SK-N-SH treated with all-trans-retinoic acid at 6 μM for 48 hours (cell line): ENCODE results near the gene RSKR.

ENCODE experiments used
- ATAC-seq: fragments of 200-7000 bp; cut with Tn5 transposase; 3 replicates; pipeline ENCODE4 v1.9.1; 2020; ENCODE audit warnings: mild to moderate bottlenecking, moderate library complexity
- ARNTL ChIP-seq: fragments of 450-650 bp; formaldehyde crosslinking; IDR thresholded peaks from 2 replicates; pipeline ENCODE4 v1.5.0; 2020; ENCODE audit warnings: low read depth, mild to moderate bottlenecking, moderate library complexity, borderline replicate concordance
- BACH2 ChIP-seq: fragments of 250-450 bp; sonication (Bioruptor Pico); IDR thresholded peaks from 2 replicates; pipeline ENCODE4 v1.9.0; 2021; ENCODE audit warnings: mild to moderate bottlenecking, borderline replicate concordance
- CREB5 ChIP-seq: fragments of 250-450 bp; sonication (Bioruptor Pico); IDR thresholded peaks from 2 replicates; pipeline ENCODE4 v1.5.1; 2020; ENCODE audit warnings: low read depth, mild to moderate bottlenecking, moderate library complexity
- CSDC2 ChIP-seq: fragments of 250-450 bp; sonication (Bioruptor Pico); IDR thresholded peaks from 2 replicates; pipeline ENCODE4 v1.5.0; 2020; ENCODE audit warnings: mild to moderate bottlenecking, moderate library complexity
- CSRNP3 ChIP-seq: fragments of 250-450 bp; sonication (Bioruptor Pico); IDR thresholded peaks from 2 replicates; pipeline ENCODE4 v1.5.1; 2021; ENCODE audit warnings: mild to moderate bottlenecking, moderate library complexity
- ESRRG ChIP-seq: fragments of 250-450 bp; sonication (Bioruptor Pico); IDR thresholded peaks from 2 replicates; pipeline ENCODE4 v1.6.1; 2021; ENCODE audit warnings: mild to moderate bottlenecking
- GLIS3 ChIP-seq: fragments of 250-450 bp; sonication (Bioruptor Pico); IDR thresholded peaks from 2 replicates; pipeline ENCODE4 v1.5.0; 2020; ENCODE audit warnings: mild to moderate bottlenecking, moderate library complexity
- ISL1 ChIP-seq: fragments of 250-450 bp; sonication (Bioruptor Pico); IDR thresholded peaks from 2 replicates; pipeline ENCODE4 v2.1.2; 2022; ENCODE audit warnings: mild to moderate bottlenecking, moderate library complexity
- OSR1 ChIP-seq: fragments of 250-450 bp; sonication (Bioruptor Pico); IDR thresholded peaks from 2 replicates; pipeline ENCODE4 v1.8.0; 2022; ENCODE audit warnings: moderate library complexity, mild to moderate bottlenecking, inconsistent platforms
- PATZ1 ChIP-seq: fragments of 250-450 bp; sonication (Bioruptor Pico); IDR thresholded peaks from 2 replicates; pipeline ENCODE4 v1.8.0; 2020; ENCODE audit warnings: mild to moderate bottlenecking, moderate library complexity, borderline replicate concordance
- POU6F1 ChIP-seq: fragments of 250-450 bp; sonication (Bioruptor Pico); IDR thresholded peaks from 2 replicates; pipeline ENCODE4 v1.8.0; 2021; ENCODE audit warnings: low read depth, mild to moderate bottlenecking, moderate library complexity, borderline replicate concordance
- PPARA ChIP-seq: fragments of 250-450 bp; sonication (Bioruptor Pico); IDR thresholded peaks from 2 replicates; pipeline ENCODE4 v1.5.0; 2020; ENCODE audit warnings: mild to moderate bottlenecking, borderline replicate concordance
- RARB ChIP-seq: fragments of 250-450 bp; sonication (Bioruptor Pico); IDR thresholded peaks from 2 replicates; pipeline ENCODE4 v1.8.0; 2021; ENCODE audit warnings: mild to moderate bottlenecking, moderate library complexity
- SNAI2 ChIP-seq: fragments of 250-450 bp; sonication (Bioruptor Pico); IDR thresholded peaks from 2 replicates; pipeline ENCODE4 v1.5.0; 2020; ENCODE audit warnings: mild to moderate bottlenecking, moderate library complexity
- TCF4 ChIP-seq: fragments of 250-450 bp; sonication (Bioruptor Pico); IDR thresholded peaks from 2 replicates; pipeline ENCODE4 v1.8.0; 2021; ENCODE audit warnings: mild to moderate bottlenecking, moderate library complexity, borderline replicate concordance
- TOX ChIP-seq: fragments of 250-450 bp; sonication (Bioruptor Pico); IDR thresholded peaks from 2 replicates; pipeline ENCODE4 v1.8.0; 2021; ENCODE audit warnings: mild to moderate bottlenecking, moderate library complexity, borderline replicate concordance
- ZC3H10 ChIP-seq: fragments of 250-450 bp; sonication (Bioruptor Pico); IDR thresholded peaks from 2 replicates; pipeline ENCODE4 v1.5.1; 2021; ENCODE audit warnings: mild to moderate bottlenecking, moderate library complexity
- ZFP3 ChIP-seq: fragments of 250-450 bp; sonication (Bioruptor Pico); IDR thresholded peaks from 2 replicates; pipeline ENCODE4 v1.5.0; 2020; ENCODE audit warnings: mild to moderate bottlenecking, moderate library complexity
- ZFP30 ChIP-seq: fragments of 450-650 bp; formaldehyde crosslinking; IDR thresholded peaks from 2 replicates; pipeline ENCODE4 v1.5.0; 2022; ENCODE audit warnings: mild to moderate bottlenecking, moderate library complexity
- ZNF565 ChIP-seq: fragments of 450-650 bp; formaldehyde crosslinking; conservative IDR thresholded peaks from 2 replicates; pipeline ENCODE4 v1.5.0; 2020; ENCODE audit warnings: low read depth, mild to moderate bottlenecking, moderate library complexity
- ZNF70 ChIP-seq: fragments of 450-650 bp; formaldehyde crosslinking; IDR thresholded peaks from 2 replicates; pipeline ENCODE4 v1.5.0; 2020; ENCODE audit warnings: mild to moderate bottlenecking, moderate library complexity

The RSKR gene

GRCh38 chr17:28623696-28624095, 9.7 kb upstream of the RSKR start:
- no peak for ATAC-seq
- no peak for TF ChIP-seq TCF4
- no peak for TF ChIP-seq ZNF70 (CRISPR knock-in tag)
- no peak for TF ChIP-seq ESRRG (CRISPR knock-in tag)
- TF ChIP-seq CSRNP3 (CRISPR knock-in tag): no peak
- no peak for TF ChIP-seq ZFP3 (CRISPR knock-in tag)
- TF ChIP-seq ISL1: no peak
- no peak for TF ChIP-seq BACH2 (CRISPR knock-in tag)
- TF ChIP-seq SNAI2 (CRISPR knock-in tag): no peak
- no peak for TF ChIP-seq ZFP30
- TF ChIP-seq PATZ1 (CRISPR knock-in tag): no peak
- no peak for TF ChIP-seq PPARA
- TF ChIP-seq, all 23 proteins: peak for 0

GRCh38 chr17:28622186-28622585, 8.2 kb upstream of the RSKR start:
- TF ChIP-seq ZNF565 (CRISPR knock-in tag): no peak
- TF ChIP-seq CREB5: no peak
- TF ChIP-seq ZC3H10: no peak
- no peak for TF ChIP-seq ESRRG (CRISPR knock-in tag)
- no peak for TF ChIP-seq ZFP30
- TF ChIP-seq TOX (CRISPR knock-in tag): no peak
- TF ChIP-seq SNAI2 (CRISPR knock-in tag): no peak
- no peak for TF ChIP-seq ZNF70 (CRISPR knock-in tag)
- TF ChIP-seq, all 23 proteins: peak for 0

GRCh38 chr17:28620010-28620409, 6.0 kb upstream of the RSKR start:
- TF ChIP-seq ZNF565 (CRISPR knock-in tag) (no peak), CREB5 (no peak)
- ATAC-seq: no peak

More at GRCh38 chr17:28622186-28622585, 8.2 kb upstream of the RSKR start:
- ATAC-seq: no peak

- no peak for ATAC-seq
- TF ChIP-seq ZFP3 (CRISPR knock-in tag) (no peak), SNAI2 (CRISPR knock-in tag) (no peak), TOX (CRISPR knock-in tag) (no peak), CSDC2 (no peak), GLIS3 (CRISPR knock-in tag) (no peak), ZC3H10 (no peak), PATZ1 (CRISPR knock-in tag) (no peak), ARNTL (CRISPR knock-in tag) (no peak), ISL1 (no peak), ZFP30 (no peak), RARB (CRISPR knock-in tag) (no peak)
- TF ChIP-seq, all 23 proteins: peak for 0
These were observed 4.5 kb upstream of the RSKR start for GRCh38 chr17:28618464-28618863.

- no peak for ATAC-seq
- no peak for TF ChIP-seq POU6F1 (CRISPR knock-in tag)
- no peak for TF ChIP-seq OSR1
- no peak for TF ChIP-seq PATZ1 (CRISPR knock-in tag)
- no peak for TF ChIP-seq ZC3H10
- TF ChIP-seq BACH2 (CRISPR knock-in tag): no peak
- TF ChIP-seq TOX (CRISPR knock-in tag): no peak
These were observed 2.3 kb upstream of the RSKR start for GRCh38 chr17:28616281-28616680.
